Neutrophil (primary cell): ENCODE measurements around the gene SPRED2.

Experiments used
- H3K27ac ChIP-seq: fragments of 200-600 bp; sonication (generic); 2 replicates; pipeline ENCODE4 v1.5.1; 2016; ENCODE audit warnings: mild to moderate bottlenecking, moderate library complexity
- H3K27me3 ChIP-seq: fragments of 200-600 bp; sonication (generic); 2 replicates; pipeline ENCODE4 v1.6.0; 2016; ENCODE audit warnings: mild to moderate bottlenecking
- H3K36me3 ChIP-seq: fragments of 200-600 bp; sonication (generic); 2 replicates; pipeline ENCODE4 v1.5.1; 2017
- H3K4me1 ChIP-seq, 2 experiments: fragments of 200-600 bp in 1 of 2; sonication (generic) in 1 of 2; 1 replicate in 1 of 2; 2 replicates in 1 of 2; pipeline versions ENCODE4 v1.5.1 to v1.6.1; 2013 to 2016; ENCODE audit warnings: low read depth in 1 of 2, low read length in 1 of 2, mild to moderate bottlenecking in 1 of 2, moderate library complexity in 1 of 2; ENCODE audit not compliant: control insufficient read depth in 1 of 2, insufficient read depth in 1 of 2
- H3K4me3 ChIP-seq, 2 experiments: fragments of 200-600 bp in 1 of 2; sonication (generic) in 1 of 2; 1 replicate in 1 of 2; 2 replicates in 1 of 2; pipeline ENCODE4 v1.5.1; 2013 to 2016; ENCODE audit warnings: low read depth in 1 of 2, low read length in 1 of 2, mild to moderate bottlenecking in 1 of 2, moderate library complexity in 1 of 2
- H3K9me3 ChIP-seq: fragments of 200-600 bp; sonication (generic); 2 replicates; pipeline ENCODE4 v1.5.1; 2016
- TF ChIP-seq, protein P1 (sequence below): fragments of 200-600 bp; sonication (generic); IDR thresholded peaks from 2 replicates; pipeline ENCODE4 v1.5.1; 2016; ENCODE audit warnings: antibody characterized with exemption

Gene SPRED2

GRCh38 chr2:65438137-65438899, 5.9 kb upstream of the SPRED2 start:
- H3K27ac ChIP-seq, result no peak overlapping the region
- H3K4me1 ChIP-seq, result peaks cover 13 to 18% of the 10 kb centered on the region in 2 experiments

DNA sequence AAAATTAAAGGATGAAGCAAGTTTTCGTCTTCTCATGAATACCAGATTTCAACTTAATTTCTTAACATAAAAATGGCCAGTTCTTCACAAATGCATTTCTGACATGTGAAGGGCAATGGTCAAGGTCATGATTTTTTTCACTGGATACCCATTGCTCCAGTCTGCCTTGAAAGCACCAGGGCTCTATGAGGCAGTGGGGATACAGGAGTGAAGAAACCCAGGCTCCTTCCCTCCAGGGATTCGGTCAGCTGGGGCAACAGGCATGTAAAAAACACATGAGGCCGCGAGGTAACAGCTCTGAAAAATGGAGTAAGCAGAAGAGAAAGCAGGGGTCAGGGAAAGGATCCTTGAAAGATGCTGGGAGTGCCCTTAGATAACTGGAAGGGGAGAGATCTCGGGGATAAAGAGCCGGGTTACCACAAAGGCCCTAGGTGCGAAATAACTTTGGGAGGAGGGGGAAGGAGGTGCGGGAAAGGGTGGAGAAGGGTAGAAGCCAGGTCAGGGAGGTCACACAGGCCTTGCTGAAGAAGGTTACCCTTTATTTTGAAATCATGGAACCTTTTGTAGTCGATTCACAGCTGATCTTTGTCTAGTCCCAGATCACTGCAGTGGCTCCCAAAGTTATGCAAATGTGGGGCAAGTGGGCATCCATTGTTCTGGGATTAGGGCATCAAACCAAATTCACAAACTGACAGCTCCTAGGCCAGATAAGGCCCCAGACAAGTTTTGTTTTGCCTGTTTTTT, 5.2 kb upstream of the SPRED2 start:
- Histone ChIP-seq H3K9me3 (no peaks in the 10 kb centered on the region), H3K27ac (no peak overlapping the region), H3K27me3 (peaks cover 43% of the 10 kb centered on the region), H3K4me3 (peak overlapping the region in 1 of 2 experiments; percentile 2), H3K36me3 (no peaks in the 10 kb centered on the region), H3K4me1 (peaks cover 19 to 26% of the 10 kb centered on the region in 2 experiments)
- TF ChIP-seq, protein P1, sequence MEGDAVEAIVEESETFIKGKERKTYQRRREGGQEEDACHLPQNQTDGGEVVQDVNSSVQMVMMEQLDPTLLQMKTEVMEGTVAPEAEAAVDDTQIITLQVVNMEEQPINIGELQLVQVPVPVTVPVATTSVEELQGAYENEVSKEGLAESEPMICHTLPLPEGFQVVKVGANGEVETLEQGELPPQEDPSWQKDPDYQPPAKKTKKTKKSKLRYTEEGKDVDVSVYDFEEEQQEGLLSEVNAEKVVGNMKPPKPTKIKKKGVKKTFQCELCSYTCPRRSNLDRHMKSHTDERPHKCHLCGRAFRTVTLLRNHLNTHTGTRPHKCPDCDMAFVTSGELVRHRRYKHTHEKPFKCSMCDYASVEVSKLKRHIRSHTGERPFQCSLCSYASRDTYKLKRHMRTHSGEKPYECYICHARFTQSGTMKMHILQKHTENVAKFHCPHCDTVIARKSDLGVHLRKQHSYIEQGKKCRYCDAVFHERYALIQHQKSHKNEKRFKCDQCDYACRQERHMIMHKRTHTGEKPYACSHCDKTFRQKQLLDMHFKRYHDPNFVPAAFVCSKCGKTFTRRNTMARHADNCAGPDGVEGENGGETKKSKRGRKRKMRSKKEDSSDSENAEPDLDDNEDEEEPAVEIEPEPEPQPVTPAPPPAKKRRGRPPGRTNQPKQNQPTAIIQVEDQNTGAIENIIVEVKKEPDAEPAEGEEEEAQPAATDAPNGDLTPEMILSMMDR, result no peak

More at GRCh38 chr2:65438137-65438899, 5.9 kb upstream of the SPRED2 start:
- Histone ChIP-seq H3K9me3 (no peaks in the 10 kb centered on the region), H3K4me3 (no peak overlapping the region), H3K36me3 (no peaks in the 10 kb centered on the region), H3K27me3 (peaks cover 40% of the 10 kb centered on the region)
- TF ChIP-seq, protein P1, result no peak

- Histone ChIP-seq H3K27ac (peak overlapping the region; percentile 85), H3K36me3 (no peaks in the 10 kb centered on the region), H3K9me3 (no peaks in the 10 kb centered on the region), H3K4me3 (peak overlapping the region; percentile 80 to 83), H3K27me3 (peaks cover 43% of the 10 kb centered on the region), H3K4me1 (peaks cover 19 to 26% of the 10 kb centered on the region in 2 experiments)
- TF ChIP-seq, protein P1, result no peak
Measured at GRCh38 chr2:65436824-65437221, 4.4 kb upstream of the SPRED2 start.

DNA sequence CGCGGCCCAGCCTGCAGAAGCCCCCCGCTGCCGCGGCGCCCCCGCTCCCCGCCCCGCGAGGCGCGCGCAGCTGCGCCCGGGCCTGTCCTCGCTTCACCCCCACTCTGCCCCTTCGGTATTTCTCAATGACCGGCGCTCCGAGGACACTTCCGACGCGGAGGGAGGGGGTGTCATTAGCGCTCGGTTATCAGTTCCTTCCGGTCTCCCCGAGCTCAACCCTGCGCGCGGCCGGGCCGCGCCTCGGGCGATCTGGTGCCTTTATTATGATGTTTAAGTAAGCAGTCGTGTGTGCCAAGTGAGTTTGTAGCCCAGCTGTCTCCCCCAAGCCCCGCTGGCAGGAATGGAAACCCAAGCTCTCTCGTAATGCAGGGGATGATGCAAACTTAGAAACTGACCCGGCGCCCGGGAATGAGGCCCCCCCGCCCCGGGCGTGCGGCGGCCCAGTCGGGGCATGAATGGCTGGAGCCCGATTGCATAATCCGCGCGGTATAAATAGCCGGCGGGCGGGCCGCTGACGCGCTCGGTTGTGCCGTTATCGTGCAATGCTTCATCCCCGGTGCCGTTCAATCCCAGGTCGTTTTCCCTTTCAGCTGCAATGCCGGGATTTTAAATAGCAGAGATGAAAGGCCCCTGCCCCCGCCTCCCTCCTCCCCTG, 3.9 kb upstream of the SPRED2 start:
- H3K4me3 ChIP-seq, result peak overlapping the region; percentile 80 to 83
- H3K9me3 ChIP-seq, result no peaks in the 10 kb centered on the region
- TF ChIP-seq, protein P1, result no peak
- H3K4me1 ChIP-seq, result peaks cover 19 to 26% of the 10 kb centered on the region in 2 experiments
- no peaks in the 10 kb centered on the region for H3K36me3 ChIP-seq
- H3K27ac ChIP-seq, result peak overlapping the region; percentile 85
- H3K27me3 ChIP-seq, result peaks cover 49% of the 10 kb centered on the region

DNA sequence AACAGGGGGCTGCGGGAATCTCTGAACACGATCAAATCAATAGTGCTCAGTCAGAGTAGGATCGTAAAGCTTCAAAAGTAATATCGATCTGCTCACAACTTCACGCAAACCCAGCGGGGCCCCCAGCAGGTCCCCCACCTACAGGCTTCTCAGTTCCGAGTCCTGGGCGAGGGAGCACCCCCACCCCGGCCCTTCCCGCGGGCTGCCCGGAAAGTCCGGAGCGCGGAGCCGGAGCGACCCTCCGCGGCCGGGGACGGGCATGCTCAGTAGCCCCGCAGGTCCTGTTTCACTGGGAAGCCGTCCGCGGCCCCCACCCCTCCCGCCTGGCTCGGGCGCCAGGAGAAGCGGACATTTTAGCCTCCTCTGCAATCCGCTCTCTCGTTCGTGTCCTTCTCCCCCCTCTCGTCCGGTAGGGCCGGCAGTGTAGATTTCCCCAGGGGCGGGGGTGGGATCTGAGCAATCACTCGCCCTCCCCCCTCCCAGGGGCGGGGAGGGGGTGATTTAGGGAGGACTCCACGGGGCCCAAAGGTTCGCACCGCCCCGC, 3.3 kb upstream of the SPRED2 start:
- peak overlapping the region; percentile 80 to 83 for H3K4me3 ChIP-seq
- peak overlapping the region; percentile 85 for H3K27ac ChIP-seq
- peaks cover 55% of the 10 kb centered on the region for H3K27me3 ChIP-seq
- H3K36me3 ChIP-seq, result no peaks in the 10 kb centered on the region
- peaks cover 20 to 29% of the 10 kb centered on the region in 2 experiments for H3K4me1 ChIP-seq
- H3K9me3 ChIP-seq, result no peaks in the 10 kb centered on the region
- TF ChIP-seq, protein P1, result no peak
